OCI-LY1 (cell line): ENCODE measurements around the gene SMYD1.

ENCODE experiments used
- CTCF ChIP-seq: fragments of 200-600 bp; sonication (generic), shearing (Covaris generic); IDR thresholded peaks from 2 replicates; pipeline ENCODE4 v1.5.1; 2017; ENCODE audit warnings: mild to moderate bottlenecking, antibody characterized with exemption, low read length, moderate library complexity, mixed read lengths
- EZH2 ChIP-seq: fragments of 200-600 bp; sonication (generic), shearing (Covaris generic); IDR thresholded peaks from 2 replicates; pipeline ENCODE4 v1.8.0; 2017; ENCODE audit warnings: borderline replicate concordance, mixed run types, mild to moderate bottlenecking, antibody characterized with exemption, low read length, moderate library complexity, mixed read lengths

DNA sequence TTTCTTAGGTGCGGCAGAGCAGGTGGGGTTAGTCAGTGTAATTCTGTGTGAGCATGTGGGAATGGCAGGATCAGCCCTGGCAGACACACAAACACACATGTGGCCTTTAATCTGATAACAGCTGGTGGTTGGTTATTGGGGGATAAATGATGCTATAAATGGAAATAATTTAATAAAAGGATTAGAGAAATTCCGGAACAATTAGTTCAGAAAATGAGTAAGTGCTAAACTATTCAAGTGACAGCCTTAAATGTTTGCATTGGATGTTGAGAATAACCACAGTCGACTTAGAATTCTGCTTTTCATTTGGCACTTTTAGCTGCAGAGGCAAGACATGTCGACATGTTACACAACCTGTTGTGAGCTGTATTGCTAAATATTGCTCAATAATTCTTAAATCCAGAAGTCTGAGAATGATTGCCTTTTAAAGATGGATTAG lies 7.2 kb downstream of the SMYD1 start:
- no peak for TF ChIP-seq CTCF
- no peak for TF ChIP-seq EZH2
